ENCODE data around the gene CSF3R. TPM values are rescaled to one million over a fixed set of nuclear protein-coding genes. Genes with fewer than 3 reads are reported as not detected.
A peak's percentile ranks its signal among the peaks of the same experiment; 100 is the strongest.
"Not testable (repeated sequence)": the region's sequence is repeated elsewhere in the genome, so short reads cannot be mapped to it uniquely, and the experiment has no call there.

Gene CSF3R
- total RNA-seq, 1 donor: not detected

DNA sequence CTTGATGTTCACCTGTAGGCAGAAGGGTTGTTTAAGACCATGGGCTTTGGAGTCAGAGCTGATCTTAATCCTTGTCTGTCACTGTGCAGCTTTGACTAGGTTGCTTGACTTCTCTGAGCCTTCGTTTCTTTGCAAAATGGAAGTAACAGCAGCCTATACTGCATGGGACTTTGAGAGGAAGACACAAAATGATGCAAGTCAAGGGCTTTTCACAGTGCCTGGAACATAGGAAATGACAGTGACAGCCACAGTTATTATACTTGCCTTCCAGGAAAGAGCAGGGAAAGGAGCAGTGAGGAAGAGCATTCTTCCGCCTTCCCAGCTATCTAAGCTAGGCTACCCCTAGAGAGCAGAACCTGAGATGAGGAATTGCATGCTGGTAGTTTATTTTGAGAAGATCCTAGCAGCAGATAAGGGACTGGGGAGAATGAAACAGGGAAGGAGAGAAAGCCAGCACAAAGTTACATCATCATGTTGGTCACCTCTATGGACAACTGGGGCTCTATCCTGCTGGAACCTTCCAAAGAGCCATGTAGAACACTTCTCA lies 3.1 kb downstream of the CSF3R start:
- H3K27me3 ChIP-seq (ENCODE audit: insufficient read depth, low read length): peaks cover 21% of the 10 kb centered on the region

DNA sequence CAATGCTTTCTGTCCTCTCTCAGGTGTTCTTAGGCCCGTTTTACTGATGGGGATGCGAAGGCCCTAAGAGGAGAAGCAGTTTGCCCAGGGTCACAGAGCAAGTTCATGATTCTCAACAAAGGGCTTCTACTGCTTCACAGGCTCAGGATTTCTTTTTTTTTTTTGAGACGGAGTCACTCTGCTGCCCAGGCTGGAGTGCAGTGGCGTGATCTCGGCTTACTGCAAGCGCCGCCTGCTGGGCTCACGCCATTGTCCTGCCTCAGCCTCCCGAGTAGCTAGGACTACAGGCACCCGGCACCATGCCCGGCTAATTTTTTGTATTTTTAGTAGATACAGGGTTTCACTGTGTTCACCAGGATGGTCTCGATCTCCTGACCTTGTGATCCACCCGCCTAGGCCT lies 5.1 kb downstream of the CSF3R start:
- H3K4me2 ChIP-seq (ENCODE audit: insufficient read depth, low read length); H3K36me3 ChIP-seq (ENCODE audit: insufficient read depth, low read length); H4K20me1 ChIP-seq (ENCODE audit: insufficient read depth, low read length); H3K9me3 ChIP-seq (ENCODE audit: low read depth, low read length); H3K4me1 ChIP-seq (ENCODE audit: insufficient read depth, low read length); DNase-seq (ENCODE audit: insufficient read length, low spot score, missing footprints); H3K4me3 ChIP-seq (ENCODE audit: insufficient read depth, low read length); H2AFZ ChIP-seq (ENCODE audit: low read length); H3K27ac ChIP-seq (ENCODE audit: low read depth, low read length); H3K79me2 ChIP-seq (ENCODE audit: insufficient read depth, low read length): not testable (repeated sequence)
- peaks cover 15% of the 10 kb centered on the region for H3K27me3 ChIP-seq (ENCODE audit: insufficient read depth, low read length)

More for the DNA sequence above, 3.1 kb downstream of the CSF3R start:
- TF ChIP-seq, protein P1, sequence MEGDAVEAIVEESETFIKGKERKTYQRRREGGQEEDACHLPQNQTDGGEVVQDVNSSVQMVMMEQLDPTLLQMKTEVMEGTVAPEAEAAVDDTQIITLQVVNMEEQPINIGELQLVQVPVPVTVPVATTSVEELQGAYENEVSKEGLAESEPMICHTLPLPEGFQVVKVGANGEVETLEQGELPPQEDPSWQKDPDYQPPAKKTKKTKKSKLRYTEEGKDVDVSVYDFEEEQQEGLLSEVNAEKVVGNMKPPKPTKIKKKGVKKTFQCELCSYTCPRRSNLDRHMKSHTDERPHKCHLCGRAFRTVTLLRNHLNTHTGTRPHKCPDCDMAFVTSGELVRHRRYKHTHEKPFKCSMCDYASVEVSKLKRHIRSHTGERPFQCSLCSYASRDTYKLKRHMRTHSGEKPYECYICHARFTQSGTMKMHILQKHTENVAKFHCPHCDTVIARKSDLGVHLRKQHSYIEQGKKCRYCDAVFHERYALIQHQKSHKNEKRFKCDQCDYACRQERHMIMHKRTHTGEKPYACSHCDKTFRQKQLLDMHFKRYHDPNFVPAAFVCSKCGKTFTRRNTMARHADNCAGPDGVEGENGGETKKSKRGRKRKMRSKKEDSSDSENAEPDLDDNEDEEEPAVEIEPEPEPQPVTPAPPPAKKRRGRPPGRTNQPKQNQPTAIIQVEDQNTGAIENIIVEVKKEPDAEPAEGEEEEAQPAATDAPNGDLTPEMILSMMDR (IDR thresholded peaks at IDR 0.05; ENCODE audit: extremely low read depth, low read depth, low read length): no peak
- no peaks in the 10 kb centered on the region for H3K79me2 ChIP-seq (ENCODE audit: insufficient read depth, low read length)
- no peak overlapping the region for H2AFZ ChIP-seq (ENCODE audit: low read length)
- H3K9me3 ChIP-seq (ENCODE audit: low read depth, low read length): no peaks in the 10 kb centered on the region
- no peak overlapping the region for H3K4me3 ChIP-seq (ENCODE audit: insufficient read depth, low read length)
- no peaks in the 10 kb centered on the region for H3K4me1 ChIP-seq (ENCODE audit: insufficient read depth, low read length)
- no peak overlapping the region for H3K4me2 ChIP-seq (ENCODE audit: insufficient read depth, low read length)
- no peaks in the 10 kb centered on the region for H4K20me1 ChIP-seq (ENCODE audit: insufficient read depth, low read length)
- H3K36me3 ChIP-seq (ENCODE audit: insufficient read depth, low read length): no peaks in the 10 kb centered on the region
- no peak overlapping the region for H3K27ac ChIP-seq (ENCODE audit: low read depth, low read length)
- peak; percentile 56 for DNase-seq (ENCODE audit: insufficient read length, low spot score, missing footprints)

DNA sequence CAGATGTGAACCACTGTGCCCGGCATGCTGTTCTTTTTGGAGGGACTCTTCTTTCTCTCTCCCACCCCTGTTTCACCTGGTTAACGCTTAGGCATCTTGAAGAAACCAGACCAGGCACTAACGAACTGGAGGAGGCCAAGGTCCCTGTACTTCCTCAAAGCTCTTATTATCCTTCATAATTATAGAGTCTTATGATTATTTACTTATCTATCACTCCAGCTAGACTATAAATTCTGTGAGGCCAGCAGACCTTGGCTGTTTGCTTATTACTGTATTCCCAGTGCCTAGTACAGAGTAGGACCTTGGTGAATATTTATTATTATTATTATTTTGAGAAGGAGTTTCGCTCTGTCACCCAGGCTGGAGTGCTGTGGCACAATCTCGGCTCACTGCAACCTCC lies 5.8 kb downstream of the CSF3R start:
- Histone ChIP-seq H2AFZ (ENCODE audit: low read length) (no peak overlapping the region), H3K36me3 (ENCODE audit: insufficient read depth, low read length) (no peaks in the 10 kb centered on the region), H3K9me3 (ENCODE audit: low read depth, low read length) (no peaks in the 10 kb centered on the region), H3K4me3 (ENCODE audit: insufficient read depth, low read length) (no peak overlapping the region), H3K27ac (ENCODE audit: low read depth, low read length) (no peak overlapping the region), H3K27me3 (ENCODE audit: insufficient read depth, low read length) (peaks cover 15% of the 10 kb centered on the region), H3K4me1 (ENCODE audit: insufficient read depth, low read length) (no peaks in the 10 kb centered on the region), H3K79me2 (ENCODE audit: insufficient read depth, low read length) (no peaks in the 10 kb centered on the region), H3K4me2 (ENCODE audit: insufficient read depth, low read length) (no peak overlapping the region), H4K20me1 (ENCODE audit: insufficient read depth, low read length) (no peaks in the 10 kb centered on the region)
- TF ChIP-seq, protein P1 (IDR thresholded peaks at IDR 0.05; ENCODE audit: extremely low read depth, low read depth, low read length): no peak
- DNase-seq (ENCODE audit: insufficient read length, low spot score, missing footprints): peak; percentile 82

DNA sequence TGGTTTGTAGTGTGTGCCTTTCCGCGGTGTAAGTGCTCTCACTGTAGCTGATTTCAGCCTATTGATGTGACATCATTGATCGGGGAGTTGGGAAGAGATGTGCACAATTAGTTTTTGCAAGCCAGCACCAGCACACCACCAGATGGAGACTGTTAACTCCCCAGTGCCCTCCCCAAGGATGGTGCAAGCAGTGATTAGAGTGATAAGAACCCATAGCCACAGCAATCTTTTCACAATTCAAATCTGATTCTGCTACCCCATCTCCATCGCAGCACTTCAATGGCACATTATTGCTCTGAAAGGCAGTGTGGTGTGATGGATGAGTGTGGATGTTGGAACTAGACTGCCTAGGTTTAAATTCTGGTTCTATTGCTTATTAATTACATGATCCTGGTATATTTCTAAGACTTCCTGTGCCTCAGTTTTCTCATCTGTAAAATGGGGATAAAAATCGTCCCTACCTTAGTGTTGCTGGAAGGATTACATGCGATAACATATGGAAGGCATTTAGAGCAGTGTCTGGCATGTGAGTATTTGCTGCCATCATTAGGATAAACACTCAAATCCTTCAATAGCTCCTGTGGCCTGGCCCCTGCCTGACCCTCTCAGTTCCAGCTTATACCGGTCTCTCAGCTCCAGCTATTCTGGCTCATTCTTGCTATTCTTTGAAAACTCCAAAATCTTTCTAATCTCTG lies 6.7 kb downstream of the CSF3R start:
- peak; percentile 65 for DNase-seq (ENCODE audit: insufficient read length, low spot score, missing footprints)
- Histone ChIP-seq H3K36me3 (ENCODE audit: insufficient read depth, low read length) (no peaks in the 10 kb centered on the region), H3K27ac (ENCODE audit: low read depth, low read length) (no peak overlapping the region), H2AFZ (ENCODE audit: low read length) (no peak overlapping the region), H3K9me3 (ENCODE audit: low read depth, low read length) (no peaks in the 10 kb centered on the region), H4K20me1 (ENCODE audit: insufficient read depth, low read length) (no peaks in the 10 kb centered on the region), H3K27me3 (ENCODE audit: insufficient read depth, low read length) (peaks cover 9% of the 10 kb centered on the region), H3K4me1 (ENCODE audit: insufficient read depth, low read length) (no peaks in the 10 kb centered on the region), H3K4me3 (ENCODE audit: insufficient read depth, low read length) (no peak overlapping the region), H3K4me2 (ENCODE audit: insufficient read depth, low read length) (no peak overlapping the region), H3K79me2 (ENCODE audit: insufficient read depth, low read length) (no peaks in the 10 kb centered on the region)
- TF ChIP-seq, protein P1 (IDR thresholded peaks at IDR 0.05; ENCODE audit: extremely low read depth, low read depth, low read length): no peak

Measured in osteoblast (primary cell).